ENCODE data around the gene CHRNG.
"Not testable (repeated sequence)": the region's sequence is repeated elsewhere in the genome, so short reads cannot be mapped to it uniquely, and the experiment has no call there.

Gene CHRNG

GRCh38 chr2:232528746-232529460 lies 10.6 kb upstream of the CHRNG start:
- no peak for DNase-seq

DNA sequence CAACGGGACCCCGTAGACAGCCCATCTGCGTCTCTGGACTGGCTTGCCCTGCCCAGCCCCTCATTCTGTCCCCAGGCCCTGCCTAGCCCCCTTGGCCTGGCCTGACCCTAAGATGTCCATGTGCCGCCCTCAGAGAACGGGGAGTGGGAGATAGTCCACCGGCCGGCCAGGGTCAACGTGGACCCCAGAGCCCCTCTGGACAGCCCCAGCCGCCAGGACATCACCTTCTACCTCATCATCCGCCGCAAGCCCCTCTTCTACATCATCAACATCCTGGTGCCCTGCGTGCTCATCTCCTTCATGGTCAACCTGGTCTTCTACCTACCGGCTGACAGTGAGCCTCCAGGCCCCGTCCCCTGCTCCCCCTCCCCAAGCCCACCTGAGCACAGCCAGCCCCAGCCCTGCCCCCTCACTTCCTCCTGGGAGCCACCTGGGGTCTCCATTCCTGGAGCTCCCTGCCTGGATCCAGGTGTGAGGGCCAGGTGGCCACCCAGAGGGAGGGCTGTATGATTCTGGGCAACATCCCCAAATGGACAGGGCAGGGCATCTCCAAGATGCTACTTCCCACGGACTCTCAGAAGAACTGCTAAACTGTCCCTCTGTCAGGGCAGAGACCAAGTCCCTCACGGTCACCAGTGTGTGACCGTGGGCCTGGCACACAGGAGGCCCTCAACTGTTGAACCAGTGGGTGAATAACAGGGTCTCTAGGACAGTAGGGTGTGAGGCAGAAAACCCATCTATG lies 9.5 kb upstream of the CHRNG start:
- DNase-seq = no peak

GRCh38 chr2:232530626-232531260 lies 8.7 kb upstream of the CHRNG start:
- no peak for DNase-seq

- DNase-seq = no peak
Observed at GRCh38 chr2:232532419-232532818, 7.1 kb upstream of the CHRNG start.

DNA sequence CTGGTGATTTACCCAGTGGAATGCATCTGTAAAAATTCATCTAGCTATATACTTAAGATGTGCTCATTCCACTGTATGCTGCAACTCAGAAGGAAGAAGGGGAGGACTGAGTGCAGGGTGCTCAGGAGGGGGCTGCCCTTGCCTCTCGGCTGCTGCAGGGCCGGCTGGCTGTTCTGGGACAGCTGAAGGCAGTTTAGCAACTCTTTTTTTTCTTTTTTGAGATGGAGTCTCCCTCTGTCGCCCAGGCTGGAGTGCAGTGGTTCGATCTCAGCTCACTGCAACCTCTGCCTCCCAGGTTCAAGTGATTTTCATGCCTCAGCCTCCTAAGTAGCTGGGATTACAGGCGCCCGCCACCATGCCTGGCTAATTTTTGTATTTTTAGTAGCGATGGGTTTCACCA lies 6.7 kb upstream of the CHRNG start:
- DNase-seq = not testable (repeated sequence)

DNA sequence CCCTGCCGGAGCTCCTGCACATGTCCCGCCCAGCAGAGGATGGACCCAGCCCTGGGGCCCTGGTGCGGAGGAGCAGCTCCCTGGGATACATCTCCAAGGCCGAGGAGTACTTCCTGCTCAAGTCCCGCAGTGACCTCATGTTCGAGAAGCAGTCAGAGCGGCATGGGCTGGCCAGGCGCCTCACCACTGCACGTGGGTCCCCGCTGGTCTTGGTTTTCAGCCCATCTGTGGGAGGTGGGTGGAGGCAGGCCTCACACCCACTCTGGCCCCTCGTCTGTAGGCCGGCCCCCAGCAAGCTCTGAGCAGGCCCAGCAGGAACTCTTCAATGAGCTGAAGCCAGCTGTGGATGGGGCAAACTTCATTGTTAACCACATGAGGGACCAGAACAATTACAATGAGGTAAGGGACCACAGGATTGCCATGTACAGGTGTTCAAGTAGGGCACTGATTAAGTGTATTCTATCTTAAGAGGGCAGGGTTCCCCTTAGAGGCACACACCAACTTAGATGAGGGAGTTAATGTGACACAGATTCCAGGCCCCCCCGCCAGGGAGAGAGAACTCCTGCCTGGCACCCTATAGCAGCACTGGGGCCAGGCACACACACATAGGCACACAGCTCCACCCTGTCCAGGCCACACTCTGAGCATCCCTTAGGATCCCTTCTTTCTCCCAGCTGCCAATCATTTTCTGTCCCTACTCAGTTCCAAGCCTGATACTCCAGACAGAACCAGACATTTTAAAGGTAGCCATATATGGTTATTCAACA lies 5.4 kb upstream of the CHRNG start:
- DNase-seq = no peak

DNA sequence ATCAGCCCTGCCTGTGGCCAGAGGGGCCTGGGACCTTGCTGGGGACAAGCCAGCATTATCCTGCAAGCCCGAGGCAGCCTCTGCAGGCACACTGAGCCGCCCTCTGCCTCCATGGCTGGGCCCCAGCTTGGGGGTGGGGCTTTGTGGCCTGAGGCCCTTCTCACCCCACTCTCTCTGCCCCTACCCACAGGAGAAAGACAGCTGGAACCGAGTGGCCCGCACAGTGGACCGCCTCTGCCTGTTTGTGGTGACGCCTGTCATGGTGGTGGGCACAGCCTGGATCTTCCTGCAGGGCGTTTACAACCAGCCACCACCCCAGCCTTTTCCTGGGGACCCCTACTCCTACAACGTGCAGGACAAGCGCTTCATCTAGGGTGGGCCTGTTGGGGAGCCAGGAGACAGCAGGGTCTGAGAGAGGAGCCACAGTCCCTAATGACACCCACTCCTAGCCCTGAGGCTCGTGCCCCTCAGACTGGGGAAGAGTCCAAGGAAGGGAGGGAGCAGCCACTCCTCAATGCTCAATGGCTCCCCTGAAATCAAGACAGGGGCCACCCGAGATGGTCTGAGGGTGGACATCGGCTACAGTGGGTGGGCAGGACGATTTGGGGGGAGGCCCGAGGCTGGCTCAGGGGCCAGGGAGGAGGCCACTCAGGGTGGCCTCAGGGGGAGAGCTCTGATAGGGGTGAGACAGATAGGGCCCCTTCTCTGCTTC lies 4.4 kb upstream of the CHRNG start:
- no peak for DNase-seq

GRCh38 chr2:232535761-232536530 lies 3.5 kb upstream of the CHRNG start:
- DNase-seq = no peak

DNA sequence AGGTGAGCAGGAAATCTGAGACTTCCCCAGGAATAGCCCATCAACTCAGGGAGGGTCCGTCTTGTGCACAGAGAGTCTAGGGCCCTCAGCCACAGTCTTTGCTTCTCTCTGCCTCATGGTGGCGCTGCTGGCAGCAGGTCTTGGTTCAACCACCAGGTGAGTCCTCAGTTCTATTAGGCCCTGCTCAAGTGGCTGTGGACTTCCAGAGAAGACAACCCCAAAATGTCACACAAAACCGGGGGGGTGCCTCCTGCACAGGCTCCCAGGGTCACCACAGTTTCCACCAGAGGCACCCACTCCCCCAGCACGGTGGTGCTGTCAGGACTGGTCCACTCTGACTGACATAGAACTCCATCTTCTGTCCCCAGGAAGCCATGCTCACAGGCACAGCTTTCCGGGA lies 2.4 kb upstream of the CHRNG start:
- DNase-seq = no peak

- DNase-seq = no peak
Observed at GRCh38 chr2:232537499-232537898, 2.0 kb upstream of the CHRNG start.

DNA sequence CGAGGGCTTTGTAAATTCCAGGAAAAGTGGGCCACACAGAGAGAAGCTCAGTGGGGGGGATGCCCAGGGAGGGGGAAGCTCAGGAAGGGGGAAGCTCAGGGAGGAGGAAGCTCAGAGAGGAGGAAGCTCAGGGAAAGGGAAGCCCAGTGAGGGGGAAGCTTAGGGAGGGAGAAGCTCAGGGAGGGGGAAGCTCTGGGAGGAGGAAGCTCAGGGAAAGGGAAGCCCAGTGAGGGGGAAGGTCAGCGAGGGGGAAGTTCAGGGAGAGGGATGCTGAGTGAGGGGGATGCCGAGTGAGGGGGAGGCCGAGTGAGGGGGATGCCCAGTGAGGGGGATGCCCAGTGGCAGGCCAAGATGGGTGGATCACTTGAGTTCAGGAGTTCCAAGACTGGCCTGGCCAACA lies 821 bp upstream of the CHRNG start:
- DNase-seq = no peak

DNA sequence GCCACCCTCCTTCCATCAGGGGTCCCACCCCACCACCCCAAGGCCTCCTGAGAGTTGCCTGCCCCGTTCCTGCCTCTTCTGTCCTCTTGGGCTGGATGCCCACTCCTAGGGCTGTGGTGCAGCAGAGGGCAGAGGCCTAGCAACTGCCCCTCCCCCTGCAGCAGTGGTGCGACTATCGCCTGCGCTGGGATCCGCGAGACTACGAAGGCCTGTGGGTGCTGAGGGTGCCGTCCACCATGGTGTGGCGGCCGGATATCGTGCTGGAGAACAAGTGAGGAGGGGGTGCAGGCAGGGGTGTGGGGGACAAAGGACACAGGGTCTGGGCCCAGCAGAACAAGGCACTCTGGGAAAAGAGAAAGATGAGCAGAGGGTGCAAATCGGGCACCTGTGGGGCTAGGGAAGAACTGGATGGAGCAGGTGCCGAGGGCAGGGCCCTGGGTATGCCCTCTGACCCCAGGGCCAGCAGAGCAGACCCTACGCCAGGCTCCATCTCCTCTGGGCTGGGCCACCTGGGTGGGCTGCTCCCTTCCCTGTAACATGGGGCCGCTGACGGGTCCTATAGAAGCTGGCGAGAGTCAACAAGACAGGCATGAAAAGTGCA lies 1.0 kb downstream of the CHRNG start:
- no peak for DNase-seq

DNA sequence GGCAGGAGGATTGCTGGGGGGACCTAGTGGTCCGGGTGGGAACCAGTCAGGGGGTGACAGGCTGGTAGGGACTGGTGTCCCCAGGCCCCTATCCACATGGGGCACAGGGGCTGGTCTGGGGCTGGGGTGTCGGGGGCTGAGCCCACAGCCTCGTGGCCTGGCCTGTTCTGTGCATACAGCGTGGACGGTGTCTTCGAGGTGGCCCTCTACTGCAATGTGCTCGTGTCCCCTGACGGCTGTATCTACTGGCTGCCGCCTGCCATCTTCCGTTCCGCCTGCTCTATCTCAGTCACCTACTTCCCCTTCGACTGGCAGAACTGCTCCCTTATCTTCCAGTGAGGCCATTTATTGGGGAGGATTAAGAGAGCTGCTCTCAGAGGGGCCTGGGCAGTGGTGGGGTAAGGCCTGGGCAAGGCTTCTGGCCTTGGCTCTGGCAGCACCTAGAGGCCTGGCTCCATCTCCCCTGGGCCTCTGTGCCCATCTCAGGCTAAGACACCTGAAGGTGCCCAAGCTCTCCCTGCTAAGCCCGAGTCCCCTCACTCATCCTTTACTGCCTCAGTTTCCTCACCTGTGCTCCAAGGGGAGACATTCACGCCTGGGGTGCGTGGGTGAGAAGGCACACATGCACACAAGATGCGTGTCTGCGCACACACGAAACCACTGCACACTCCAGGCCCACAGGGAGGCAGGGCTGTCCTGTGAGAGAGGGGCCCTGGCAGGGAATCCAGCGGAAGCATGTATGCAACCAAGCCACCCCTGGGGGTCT lies 1.9 kb downstream of the CHRNG start:
- no peak for DNase-seq

GRCh38 chr2:232541961-232542714 lies 2.6 kb downstream of the CHRNG start:
- DNase-seq = no peak

DNA sequence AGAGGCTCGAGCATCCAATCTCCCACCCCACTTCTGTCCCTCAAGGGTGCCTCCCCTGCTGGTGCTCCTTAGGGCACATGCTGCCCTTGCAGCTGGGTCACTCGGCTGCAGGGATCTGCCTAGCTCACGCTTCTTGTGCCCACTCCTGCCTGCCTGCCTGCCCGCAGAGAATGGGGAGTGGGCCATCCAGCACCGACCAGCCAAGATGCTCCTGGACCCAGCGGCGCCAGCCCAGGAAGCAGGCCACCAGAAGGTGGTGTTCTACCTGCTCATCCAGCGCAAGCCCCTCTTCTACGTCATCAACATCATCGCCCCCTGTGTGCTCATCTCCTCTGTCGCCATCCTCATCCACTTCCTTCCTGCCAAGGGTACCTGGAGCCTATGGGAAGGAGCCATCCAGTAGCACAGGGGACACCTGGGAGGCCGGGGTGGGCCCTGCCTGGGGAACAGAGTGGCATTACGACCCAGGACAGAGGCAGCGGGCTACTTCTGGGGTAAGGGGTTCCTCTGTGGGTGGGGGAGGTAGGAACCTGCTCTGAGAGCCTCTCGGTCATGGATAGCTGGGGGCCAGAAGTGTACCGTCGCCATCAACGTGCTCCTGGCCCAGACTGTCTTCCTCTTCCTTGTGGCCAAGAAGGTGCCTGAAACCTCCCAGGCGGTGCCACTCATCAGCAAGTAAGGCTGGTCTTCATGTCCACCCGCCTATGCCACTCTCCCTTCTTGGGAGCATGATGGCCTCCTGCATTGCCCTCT lies 3.4 kb downstream of the CHRNG start:
- DNase-seq = no peak

GRCh38 chr2:232543491-232543890 lies 4.0 kb downstream of the CHRNG start:
- DNase-seq = no peak

- DNase-seq = no peak
Observed at GRCh38 chr2:232543928-232544631, 4.6 kb downstream of the CHRNG start.

- no peak for DNase-seq
Observed at GRCh38 chr2:232544674-232545073, 5.2 kb downstream of the CHRNG start.

Measured in NCI-H510A treated with DMSO at 0.1 percent for 48 hours (cell line).